AG08396 (cell line): ENCODE data around the gene SKI.

ENCODE experiments used
- DNase-seq: peaks from one replicate; pipeline ENCODE4 v3.0.0; 2012; ENCODE audit warnings: low spot score, mixed read lengths

Gene SKI

GRCh38 chr1:2310332-2311183 is 82.4 kb downstream of the SKI start:
- DNase-seq, result no peak

- DNase-seq, result peak; percentile 84
Observed at GRCh38 chr1:2311184-2312032, 83.3 kb downstream of the SKI start.

GRCh38 chr1:2312160-2312514 is 84.0 kb downstream of the SKI start:
- DNase-seq, result no peak

- no peak for DNase-seq
Observed at GRCh38 chr1:2312515-2313301, 84.6 kb downstream of the SKI start.

- no peak for DNase-seq
Observed at GRCh38 chr1:2313651-2314261, 85.6 kb downstream of the SKI start.

GRCh38 chr1:2314273-2314802 is 86.2 kb downstream of the SKI start:
- DNase-seq, result peak; percentile 84

- DNase-seq, result peak; percentile 93
Observed at GRCh38 chr1:2314803-2315673, 86.9 kb downstream of the SKI start.

GRCh38 chr1:2315674-2316450 is 87.7 kb downstream of the SKI start:
- DNase-seq, result no peak

GRCh38 chr1:2316451-2316961 is 88.4 kb downstream of the SKI start:
- DNase-seq, result no peak

GRCh38 chr1:2317230-2318065 is 89.3 kb downstream of the SKI start:
- no peak for DNase-seq

- no peak for DNase-seq
Observed at GRCh38 chr1:2318314-2319278, 90.5 kb downstream of the SKI start.

- no peak for DNase-seq
Observed at GRCh38 chr1:2319291-2319690, 91.2 kb downstream of the SKI start.

- DNase-seq, result no peak
Observed at GRCh38 chr1:2320006-2320405, 91.9 kb downstream of the SKI start.

- DNase-seq, result no peak
Observed at GRCh38 chr1:2320760-2321667, 92.9 kb downstream of the SKI start.

- DNase-seq, result peak; percentile 96
Observed at GRCh38 chr1:2322065-2322571, 94.0 kb downstream of the SKI start.

GRCh38 chr1:2322581-2323211 is 94.6 kb downstream of the SKI start:
- peak; percentile 77 for DNase-seq
